COLO829 (cell line): ENCODE results near the gene AMPD1.
A peak's percentile ranks its signal among the peaks of the same experiment; 100 is the strongest.

Experiments used
- DNase-seq: peaks from one replicate; pipeline ENCODE4 v3.0.0; 2012; ENCODE audit warnings: low spot score

AMPD1 gene

DNA sequence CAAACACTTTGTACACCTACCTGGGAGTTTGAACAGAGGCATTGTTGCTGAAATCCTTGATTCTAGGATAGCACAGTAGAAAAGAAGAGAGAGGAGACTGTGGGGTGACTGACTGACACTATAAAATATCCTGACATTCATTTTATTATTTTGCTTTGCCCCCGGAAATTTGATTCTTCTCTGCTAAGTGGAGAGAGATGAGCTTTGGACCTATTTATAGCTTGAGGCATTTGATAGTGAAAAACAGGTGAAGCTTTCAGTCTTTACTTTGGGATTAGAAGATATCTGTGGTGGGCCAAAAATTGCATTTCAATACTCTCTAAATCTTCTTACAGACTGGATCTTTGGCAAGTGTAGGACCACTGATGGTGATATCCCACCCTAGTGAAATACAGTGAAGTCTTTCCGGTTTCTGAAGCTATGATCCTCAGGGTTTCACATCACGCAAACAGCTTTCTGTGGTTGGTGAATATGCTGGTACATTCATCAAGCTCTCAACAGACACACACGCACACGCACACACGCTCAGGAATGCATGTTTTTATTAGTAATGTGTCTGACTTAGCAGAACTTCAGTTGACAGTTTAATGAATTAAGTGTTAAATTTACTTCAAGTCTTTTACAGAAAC lies at the start of gene AMPD1:
AMPD1 (minus strand) TSS at position 117 of the 629 bp plus-strand sequence; CDS start at position 42, 75 bp downstream.
- no peak for DNase-seq

GRCh38 chr1:114741963-114742746 lies 46.8 kb upstream of the AMPD1 start:
- no peak for DNase-seq

- DNase-seq, result no peak
These were observed 45.0 kb upstream of the AMPD1 start for GRCh38 chr1:114740331-114740730.

- no peak for DNase-seq
These were observed 42.0 kb upstream of the AMPD1 start for GRCh38 chr1:114737314-114737849.

DNA sequence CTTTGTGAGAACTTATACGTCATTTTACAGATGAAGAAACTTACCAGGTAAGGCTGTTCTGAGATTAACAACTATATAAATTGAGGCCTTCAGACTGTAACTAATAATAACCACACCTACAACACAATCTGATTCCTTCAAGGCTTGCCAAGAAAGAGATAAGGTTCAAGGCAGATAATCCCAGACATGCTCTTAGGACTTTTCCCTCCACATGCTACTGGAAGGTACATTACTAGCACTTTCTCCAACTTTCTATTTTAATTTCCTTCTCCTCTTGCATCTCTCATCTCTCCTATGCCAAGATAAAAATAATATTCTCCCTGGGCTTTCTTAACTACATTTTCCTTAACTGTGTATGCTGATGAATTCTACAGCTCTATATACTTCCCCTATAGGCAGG lies 40.1 kb upstream of the AMPD1 start:
- no peak for DNase-seq

DNA sequence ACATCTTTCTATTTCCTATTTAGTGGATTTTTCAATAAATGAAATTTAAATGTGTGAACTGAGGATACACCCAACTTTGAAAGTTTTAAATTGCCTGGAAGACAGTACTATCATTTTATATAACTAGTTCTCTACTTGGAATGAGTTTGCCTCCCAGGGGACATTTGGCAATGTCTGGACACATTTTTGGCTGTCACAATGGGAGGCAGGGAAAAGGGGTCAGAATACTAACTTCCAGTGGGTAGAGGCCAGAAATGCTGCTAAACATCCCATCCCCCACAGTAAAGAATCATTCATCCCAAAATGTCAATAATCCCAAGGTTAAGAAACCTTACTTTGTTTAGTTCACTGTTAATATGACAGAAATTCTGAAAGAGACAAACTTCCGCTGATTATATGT lies 34.4 kb upstream of the AMPD1 start:
- DNase-seq, result no peak

- DNase-seq, result no peak
These were observed 33.2 kb upstream of the AMPD1 start for GRCh38 chr1:114728553-114728952.

DNA sequence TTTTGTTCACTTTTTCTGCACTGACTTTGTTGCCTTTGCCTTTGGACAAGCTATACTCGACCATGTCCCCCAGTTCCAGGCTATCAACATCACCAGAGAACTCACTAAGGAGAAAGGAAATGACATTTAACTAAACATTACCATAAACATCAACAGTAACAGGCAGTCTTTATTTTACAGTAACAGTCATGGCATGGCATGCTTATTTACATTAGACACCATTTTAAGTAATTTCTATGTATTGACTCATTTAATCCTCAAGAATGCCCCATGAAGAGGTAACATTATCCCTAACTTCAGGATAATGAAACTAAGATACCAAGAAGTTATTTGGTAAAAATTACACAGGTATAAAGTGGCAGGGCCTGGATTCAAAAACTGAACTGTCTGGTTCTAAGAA lies 29.9 kb upstream of the AMPD1 start:
- DNase-seq, result no peak

GRCh38 chr1:114723915-114724314 lies 28.6 kb upstream of the AMPD1 start:
- no peak for DNase-seq

- no peak for DNase-seq
These were observed 28.1 kb upstream of the AMPD1 start for GRCh38 chr1:114723457-114723856.

GRCh38 chr1:114720492-114720891 lies 25.1 kb upstream of the AMPD1 start:
- no peak for DNase-seq

DNA sequence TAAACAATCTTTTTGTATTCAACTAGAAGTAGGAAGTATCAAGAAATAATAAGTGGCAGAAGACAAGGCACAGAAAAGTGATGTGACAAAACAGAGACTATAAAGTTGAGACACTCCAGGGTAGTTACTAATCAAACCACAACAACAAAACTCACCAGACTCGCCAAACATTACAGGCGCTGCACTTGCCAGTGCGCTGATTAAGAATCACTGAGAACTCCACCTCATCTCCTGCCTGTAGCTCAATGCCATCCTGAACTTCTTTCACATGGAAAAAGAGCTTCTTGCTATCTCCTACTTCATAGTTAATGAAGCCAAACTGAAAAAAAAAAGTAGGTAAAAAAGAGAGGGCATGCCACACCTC lies 24.1 kb upstream of the AMPD1 start:
- DNase-seq, result no peak

DNA sequence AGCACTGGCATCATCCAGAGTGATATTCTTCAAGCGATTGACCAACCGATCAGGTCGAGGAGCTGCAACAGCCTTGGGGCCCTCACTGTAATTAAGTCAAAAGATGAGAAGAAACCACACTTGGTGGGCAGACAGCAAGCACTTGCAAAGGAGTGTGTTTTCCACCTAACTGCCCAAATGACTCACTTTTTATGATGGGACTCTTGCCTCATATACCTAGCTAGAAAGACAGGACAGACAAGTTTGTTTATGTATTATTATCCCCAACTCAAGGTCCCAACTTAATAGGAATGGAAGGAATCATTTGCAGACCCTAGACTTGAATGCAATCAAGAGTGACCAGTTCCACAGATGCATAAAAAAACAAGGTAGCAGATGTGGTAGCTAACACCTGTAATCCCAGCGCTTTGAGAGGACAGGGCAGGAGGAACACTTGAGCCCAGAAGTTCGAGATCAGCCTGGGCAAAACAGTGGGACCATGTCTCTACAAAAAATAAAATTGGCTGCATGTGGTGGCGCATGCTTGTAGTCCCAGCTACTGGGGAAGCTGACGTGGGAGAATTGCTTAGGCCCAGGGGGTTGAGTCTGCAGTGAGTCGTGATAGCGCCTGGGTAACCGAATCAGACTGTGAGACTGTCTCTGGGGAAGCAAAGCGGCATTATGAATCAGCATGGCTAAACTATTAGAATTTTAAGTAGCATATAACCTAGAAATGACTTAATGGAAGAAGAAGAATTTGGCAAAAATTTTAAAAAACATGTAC lies 23.5 kb upstream of the AMPD1 start:
- DNase-seq, result no peak

- DNase-seq, result peak; percentile 76
These were observed 21.2 kb upstream of the AMPD1 start, which contains the start of gene NRAS for GRCh38 chr1:114716304-114717170. Gene NRAS, minus strand, starts transcription at chr1:114716771. Its CDS starts 611 bp downstream, at chr1:114716160.

- DNase-seq, result no peak
These were observed 20.6 kb upstream of the AMPD1 start for GRCh38 chr1:114715952-114716303.

- DNase-seq, result no peak
These were observed 17.6 kb upstream of the AMPD1 start for GRCh38 chr1:114712977-114713376.

- no peak for DNase-seq
These were observed 15.0 kb upstream of the AMPD1 start for GRCh38 chr1:114710360-114710759.

DNA sequence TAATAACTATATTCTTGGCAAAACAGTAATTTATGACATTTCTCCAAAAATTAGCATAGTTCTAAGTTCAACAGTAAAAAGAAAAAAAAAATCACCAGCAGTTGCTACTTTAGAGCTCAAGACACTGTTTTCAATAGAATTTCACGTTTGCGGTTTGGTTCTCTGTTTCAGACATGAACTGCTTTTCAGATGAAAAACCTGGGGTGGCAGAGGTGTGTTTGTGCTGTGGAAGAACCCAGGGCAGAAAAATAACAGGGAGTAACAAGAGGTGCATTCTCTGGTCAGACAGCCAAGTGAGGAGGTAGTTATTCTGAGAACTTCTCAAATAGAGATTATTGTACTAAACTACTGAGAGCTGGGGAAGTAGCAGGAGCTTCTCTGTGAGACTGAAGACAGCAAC lies 12.3 kb upstream of the AMPD1 start:
- no peak for DNase-seq

GRCh38 chr1:114703242-114703641 lies 7.9 kb upstream of the AMPD1 start:
- DNase-seq, result no peak

- DNase-seq, result no peak
These were observed 7.4 kb upstream of the AMPD1 start for GRCh38 chr1:114702737-114703136.

GRCh38 chr1:114701931-114702330 lies 6.6 kb upstream of the AMPD1 start:
- no peak for DNase-seq
